HFFc6 (cell line): ENCODE data around the gene MCC. TPM values are rescaled to one million over a fixed set of nuclear protein-coding genes. Genes with fewer than 3 reads are reported as not detected.

Experiments used
- DNase-seq: peaks from one replicate; pipeline ENCODE4 v3.0.0-alpha.2; 2018
- H3K27ac Mint-ChIP-seq: 2 replicates; pipeline ENCODE4 v1.8.0; 2020; ENCODE audit warnings: mild to moderate bottlenecking, mixed read lengths
- H3K27me3 Mint-ChIP-seq: 2 replicates; pipeline ENCODE4 v1.8.0; 2021; ENCODE audit warnings: mild to moderate bottlenecking, moderate library complexity, mixed read lengths; ENCODE audit not compliant: insufficient read depth
- H3K36me3 Mint-ChIP-seq: 2 replicates; pipeline ENCODE4 v1.8.0; 2021; ENCODE audit warnings: low read depth, mixed read lengths
- H3K4me1 Mint-ChIP-seq: 2 replicates; pipeline ENCODE4 v1.8.0; 2020; ENCODE audit warnings: low read depth, mixed read lengths
- H3K4me3 Mint-ChIP-seq: 2 replicates; pipeline ENCODE4 v1.8.0; 2020; ENCODE audit warnings: mild to moderate bottlenecking, moderate library complexity, mixed read lengths
- H3K9me3 Mint-ChIP-seq: 2 replicates; pipeline ENCODE4 v1.8.0; 2020; ENCODE audit warnings: mild to moderate bottlenecking, mixed read lengths
- CTCF ChIP-seq: fragments of 200-600 bp; sonication (generic); IDR thresholded peaks from 2 replicates; pipeline ENCODE4 v1.5.0; 2021; ENCODE audit warnings: antibody characterized with exemption, mild to moderate bottlenecking
- total RNA-seq, 6 experiments: library from RNA; stranded (reverse); fragmentation: NEBNext Ultra II Directional; extraction: Animal tissue kit (Norgen Biotek cat#: 25700); gene quantifications; 2 replicates in 1 of 6; 3 replicates in 5 of 6; pipeline ENCODE4 v1.2.3, GENCODE V29; 2021

MCC gene
- total RNA-seq, 6 experiments from 2014 or later: 2.5 to 4.9 (median 3.0) TPM

DNA sequence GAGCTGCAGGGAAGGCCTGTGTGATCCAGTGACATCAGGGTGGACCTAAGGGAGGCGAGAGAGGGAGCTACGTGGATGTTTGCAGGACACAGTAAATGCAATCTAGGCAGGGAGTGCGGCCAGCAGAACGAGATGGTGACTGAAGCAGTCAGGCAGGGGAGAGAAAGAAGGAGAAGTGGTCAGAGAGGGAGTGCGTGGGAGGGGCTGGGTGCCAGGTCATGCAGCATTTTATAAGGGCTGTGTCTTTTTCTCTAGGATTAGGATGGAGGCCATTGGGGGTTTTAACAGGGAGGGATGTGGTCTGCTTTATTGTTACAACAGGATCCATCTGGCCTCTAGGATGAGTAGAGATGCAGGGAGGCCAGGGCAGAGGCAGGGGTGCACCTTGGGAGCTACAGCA is 431.3 kb downstream of the MCC start:
- no peaks in the 10 kb centered on the region for H3K36me3 Mint-ChIP-seq
- H3K27me3 Mint-ChIP-seq: peaks cover 3% of the 10 kb centered on the region
- peaks cover 25% of the 10 kb centered on the region for H3K4me1 Mint-ChIP-seq
- H3K27ac Mint-ChIP-seq: no peak overlapping the region
- H3K4me3 Mint-ChIP-seq: no peak overlapping the region
- TF ChIP-seq CTCF: no peak
- DNase-seq: no peak
- H3K9me3 Mint-ChIP-seq: no peaks in the 10 kb centered on the region

DNA sequence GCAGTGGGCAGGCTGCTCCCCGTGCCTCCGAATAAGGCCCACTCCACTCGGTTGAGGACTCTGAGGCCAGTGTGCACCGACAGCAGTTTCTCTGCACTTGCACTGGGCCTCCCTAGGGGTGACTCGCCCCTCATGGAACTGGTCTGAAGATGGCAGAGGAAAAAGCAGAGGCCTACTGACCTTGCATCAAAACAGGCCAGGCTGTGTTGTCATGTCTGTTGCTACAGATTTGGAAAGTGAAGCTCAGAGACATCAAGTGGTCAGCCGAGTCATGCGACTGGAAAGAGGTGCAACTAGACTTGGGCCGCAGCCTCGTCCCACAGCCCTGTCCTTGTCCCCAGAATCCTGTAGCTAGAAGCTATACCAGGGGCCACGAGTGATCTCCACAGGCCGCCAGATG is 433.4 kb downstream of the MCC start:
- peaks cover 3% of the 10 kb centered on the region for H3K27me3 Mint-ChIP-seq
- no peaks in the 10 kb centered on the region for H3K9me3 Mint-ChIP-seq
- H3K27ac Mint-ChIP-seq: no peak overlapping the region
- TF ChIP-seq CTCF: no peak
- no peaks in the 10 kb centered on the region for H3K36me3 Mint-ChIP-seq
- DNase-seq: no peak
- H3K4me1 Mint-ChIP-seq: peaks cover 36% of the 10 kb centered on the region
- H3K4me3 Mint-ChIP-seq: no peak overlapping the region

DNA sequence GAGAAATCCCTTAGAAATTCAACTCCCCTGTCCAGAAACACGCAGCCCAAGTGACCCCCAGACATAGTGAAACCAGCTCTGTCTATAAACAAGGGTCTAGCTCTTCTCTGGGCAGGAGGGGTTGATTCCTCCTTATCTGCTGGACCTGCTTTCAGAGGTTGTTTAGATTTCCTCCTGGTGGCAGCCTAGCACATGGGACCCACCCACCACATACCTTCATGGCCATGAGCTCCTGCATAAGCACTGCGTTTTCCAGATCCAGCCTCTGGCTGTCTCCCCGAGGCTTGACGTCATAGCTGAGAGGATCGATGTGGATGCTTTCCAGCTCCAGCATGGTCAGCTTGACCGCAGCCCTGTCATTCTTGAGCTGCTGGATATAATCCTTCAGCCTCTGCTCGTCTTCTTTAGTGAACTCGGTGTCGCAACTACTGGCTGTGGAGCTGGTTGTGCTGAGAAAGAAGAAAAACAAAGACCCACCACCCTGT is 434.7 kb downstream of the MCC start:
- no peaks in the 10 kb centered on the region for H3K9me3 Mint-ChIP-seq
- H3K27ac Mint-ChIP-seq: no peak overlapping the region
- TF ChIP-seq CTCF: no peak

DNA sequence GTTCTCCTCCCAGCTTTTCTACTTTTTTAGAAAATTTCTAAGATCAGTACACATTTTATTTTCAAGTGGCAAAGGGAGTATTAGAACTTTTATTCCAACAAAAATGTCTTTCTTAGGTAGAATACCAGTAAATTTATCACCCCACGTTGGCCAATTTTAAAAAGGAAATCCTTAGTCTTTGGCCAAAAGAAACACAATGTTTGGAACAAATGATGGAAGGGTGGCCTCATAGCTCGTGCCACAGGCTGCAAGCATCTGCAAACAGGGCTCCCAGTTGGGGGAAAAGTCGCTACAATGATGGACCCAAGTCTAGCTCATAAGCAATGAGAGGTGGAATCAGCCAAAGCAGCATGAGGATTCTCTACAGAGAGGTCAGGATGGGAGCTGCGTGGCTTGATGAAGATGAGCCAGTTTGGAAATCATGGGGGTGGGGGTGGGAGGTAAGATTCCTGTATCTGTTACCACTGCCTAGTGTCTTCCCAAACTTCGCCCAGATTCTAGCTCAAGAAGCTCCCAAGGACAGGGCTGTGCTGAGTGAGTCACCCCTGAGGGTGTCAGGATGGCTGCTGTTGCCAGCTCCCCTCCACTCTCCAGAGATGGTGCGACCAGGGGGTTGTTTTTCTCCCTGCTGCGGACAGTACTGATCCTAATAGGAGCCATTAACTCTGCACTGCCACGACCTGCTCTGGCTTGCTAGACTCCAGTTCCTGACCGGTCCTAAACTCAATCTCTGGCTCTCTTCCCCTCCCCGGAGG is 436.0 kb downstream of the MCC start:
- no peaks in the 10 kb centered on the region for H3K36me3 Mint-ChIP-seq

More for the DNA sequence above, 434.7 kb downstream of the MCC start:
- peaks cover 3% of the 10 kb centered on the region for H3K27me3 Mint-ChIP-seq
- DNase-seq: no peak
- no peaks in the 10 kb centered on the region for H3K36me3 Mint-ChIP-seq
- H3K4me3 Mint-ChIP-seq: no peak overlapping the region
- peaks cover 28% of the 10 kb centered on the region for H3K4me1 Mint-ChIP-seq

GRCh38 chr5:113050721-113051382 is 437.4 kb downstream of the MCC start:
- no peak for TF ChIP-seq CTCF
- H3K4me3 Mint-ChIP-seq: peak overlapping the region; percentile 60
- no peaks in the 10 kb centered on the region for H3K9me3 Mint-ChIP-seq
- peaks cover 44% of the 10 kb centered on the region for H3K4me1 Mint-ChIP-seq
- no peaks in the 10 kb centered on the region for H3K36me3 Mint-ChIP-seq
- DNase-seq: peak; percentile 79
- H3K27ac Mint-ChIP-seq: peak overlapping the region; percentile 63
- H3K27me3 Mint-ChIP-seq: peaks cover 5% of the 10 kb centered on the region

More for the DNA sequence above, 436.0 kb downstream of the MCC start:
- TF ChIP-seq CTCF: no peak
- peaks cover 37% of the 10 kb centered on the region for H3K4me1 Mint-ChIP-seq
- no peak overlapping the region for H3K27ac Mint-ChIP-seq
- no peaks in the 10 kb centered on the region for H3K9me3 Mint-ChIP-seq
- peaks cover 2% of the 10 kb centered on the region for H3K27me3 Mint-ChIP-seq
- no peak overlapping the region for H3K4me3 Mint-ChIP-seq
- no peak for DNase-seq
